ENCODE measurements around the gene NT5M.

- TF ChIP-seq CTCF (IDR thresholded peaks at IDR 0.05) (no peak), POLR2A (IDR thresholded peaks at IDR 0.05) (no peak)
These were observed 55.7 kb downstream of the NT5M start for GRCh38 chr17:17358866-17359265.
